GM18870 (cell line): Measurements from ENCODE around the gene PRR36.
"Not testable (repeated sequence)": the region's sequence is repeated elsewhere in the genome, so short reads cannot be mapped to it uniquely, and the experiment has no call there.

ENCODE experiments used
- ATAC-seq: cut with Tn5 transposase; IDR thresholded peaks from one replicate; pipeline ENCODE4 v1.9.1; 2021; ENCODE audit warnings: moderate library complexity; ENCODE audit not compliant: unreplicated experiment

The PRR36 gene

GRCh38 chr19:7861619-7862412, 12.4 kb downstream of the PRR36 start:
- no peak for ATAC-seq

GRCh38 chr19:7860714-7861618, 13.2 kb downstream of the PRR36 start:
- ATAC-seq: no peak

GRCh38 chr19:7859831-7860713, 14.1 kb downstream of the PRR36 start:
- no peak for ATAC-seq

GRCh38 chr19:7859087-7859486, 15.1 kb downstream of the PRR36 start:
- ATAC-seq: not testable (repeated sequence)

GRCh38 chr19:7858109-7858770, 15.9 kb downstream of the PRR36 start:
- no peak for ATAC-seq

GRCh38 chr19:7857727-7858108, 16.5 kb downstream of the PRR36 start:
- ATAC-seq: no peak

- ATAC-seq: no peak
Observed at GRCh38 chr19:7856679-7857663, 17.2 kb downstream of the PRR36 start.

- ATAC-seq: no peak
Observed at GRCh38 chr19:7856109-7856591, 18.0 kb downstream of the PRR36 start.

GRCh38 chr19:7855426-7856108, 18.6 kb downstream of the PRR36 start:
- ATAC-seq: no peak

GRCh38 chr19:7853770-7854128, 20.4 kb downstream of the PRR36 start:
- ATAC-seq: no peak

- ATAC-seq: no peak
Observed at GRCh38 chr19:7852851-7853769, 21.1 kb downstream of the PRR36 start.

GRCh38 chr19:7851623-7852500, 22.3 kb downstream of the PRR36 start:
- no peak for ATAC-seq

GRCh38 chr19:7850945-7851622, 23.1 kb downstream of the PRR36 start:
- ATAC-seq: no peak

GRCh38 chr19:7850000-7850813, 24.0 kb downstream of the PRR36 start:
- ATAC-seq: no peak

GRCh38 chr19:7849631-7849999, 24.6 kb downstream of the PRR36 start:
- ATAC-seq: no peak
